ENCODE data around the gene IFT52.

IFT52 gene

GRCh38 chr20:43665466-43666176 is 74.9 kb downstream of the IFT52 start:
- H3K27ac Mint-ChIP-seq (ENCODE audit: low read depth), result no peak overlapping the region
- H3K9me3 Mint-ChIP-seq, result no peaks in the 10 kb centered on the region
- no peak for DNase-seq (ENCODE audit: low spot score in 2 of 2)
- no peaks in the 10 kb centered on the region for H3K36me3 Mint-ChIP-seq (ENCODE audit: insufficient read depth)
- no peak for ATAC-seq (replicated peaks; ENCODE audit: extremely low read depth, poor library complexity, severe bottlenecking)
- H3K27me3 Mint-ChIP-seq, result peaks cover 23% of the 10 kb centered on the region
- H3K4me3 Mint-ChIP-seq, result peak overlapping the region; percentile 12
- no peaks in the 10 kb centered on the region for H3K4me1 Mint-ChIP-seq

- Mint-ChIP-seq H3K27me3 (peaks cover 23% of the 10 kb centered on the region), H3K9me3 (no peaks in the 10 kb centered on the region), H3K4me1 (no peaks in the 10 kb centered on the region), H3K4me3 (peak within 1 kb of the TSS; percentile 63), H3K36me3 (ENCODE audit: insufficient read depth) (no peaks in the 10 kb centered on the region), H3K27ac (ENCODE audit: low read depth) (no peak within 1 kb of the TSS)
- DNase-seq (ENCODE audit: low spot score in 2 of 2) (peak; percentile 39 to 47), ATAC-seq (replicated peaks; ENCODE audit: extremely low read depth, poor library complexity, severe bottlenecking) (peak; percentile 89)
Measured at GRCh38 chr20:43666376-43667328, 75.9 kb downstream of the IFT52 start, which contains the start of gene MYBL2. Gene MYBL2 (plus strand): TSS chr20:43667114. CDS start chr20:43667284, 170 bp downstream.

- Mint-ChIP-seq H3K27ac (ENCODE audit: low read depth) (no peak overlapping the region), H3K9me3 (no peaks in the 10 kb centered on the region), H3K4me3 (peak overlapping the region; percentile 44), H3K36me3 (ENCODE audit: insufficient read depth) (no peaks in the 10 kb centered on the region), H3K27me3 (peaks cover 23% of the 10 kb centered on the region), H3K4me1 (no peaks in the 10 kb centered on the region)
- ATAC-seq (replicated peaks; ENCODE audit: extremely low read depth, poor library complexity, severe bottlenecking) (no peak), DNase-seq (ENCODE audit: low spot score in 2 of 2) (no peak)
Measured at GRCh38 chr20:43667341-43668132, 76.8 kb downstream of the IFT52 start.

DNA sequence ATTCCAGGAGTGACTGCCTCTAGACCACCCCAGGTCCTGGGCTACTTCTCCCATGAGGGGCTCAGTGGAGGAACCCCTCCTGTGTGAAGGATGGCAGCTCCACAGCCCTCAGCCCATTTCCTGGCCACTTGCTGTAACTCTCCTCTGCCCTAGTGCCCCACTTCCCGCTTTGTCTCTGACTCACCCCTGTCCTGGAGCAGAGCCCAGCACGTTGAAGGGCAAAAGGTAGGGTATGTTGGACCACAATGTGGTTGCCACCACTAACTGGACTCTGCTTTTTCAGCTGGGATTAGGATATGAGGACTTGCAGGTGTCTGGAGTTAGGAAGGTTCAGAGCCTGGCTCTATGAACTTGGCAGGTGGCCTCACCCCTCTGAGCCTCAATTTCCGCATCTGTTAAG is 78.6 kb downstream of the IFT52 start:
- ATAC-seq (replicated peaks; ENCODE audit: extremely low read depth, poor library complexity, severe bottlenecking), result no peak
- no peaks in the 10 kb centered on the region for H3K4me1 Mint-ChIP-seq
- no peak overlapping the region for H3K4me3 Mint-ChIP-seq
- H3K27me3 Mint-ChIP-seq, result peaks cover 23% of the 10 kb centered on the region
- no peak for DNase-seq (ENCODE audit: low spot score in 2 of 2)
- no peak overlapping the region for H3K27ac Mint-ChIP-seq (ENCODE audit: low read depth)
- no peaks in the 10 kb centered on the region for H3K9me3 Mint-ChIP-seq
- H3K36me3 Mint-ChIP-seq (ENCODE audit: insufficient read depth), result no peaks in the 10 kb centered on the region

GRCh38 chr20:43670423-43670822 is 79.7 kb downstream of the IFT52 start:
- Mint-ChIP-seq H3K36me3 (ENCODE audit: insufficient read depth) (no peaks in the 10 kb centered on the region), H3K4me3 (no peak overlapping the region), H3K9me3 (no peaks in the 10 kb centered on the region), H3K4me1 (no peaks in the 10 kb centered on the region), H3K27ac (ENCODE audit: low read depth) (no peak overlapping the region), H3K27me3 (peaks cover 23% of the 10 kb centered on the region)
- ATAC-seq (replicated peaks; ENCODE audit: extremely low read depth, poor library complexity, severe bottlenecking) (no peak), DNase-seq (ENCODE audit: low spot score in 2 of 2) (no peak)

DNA sequence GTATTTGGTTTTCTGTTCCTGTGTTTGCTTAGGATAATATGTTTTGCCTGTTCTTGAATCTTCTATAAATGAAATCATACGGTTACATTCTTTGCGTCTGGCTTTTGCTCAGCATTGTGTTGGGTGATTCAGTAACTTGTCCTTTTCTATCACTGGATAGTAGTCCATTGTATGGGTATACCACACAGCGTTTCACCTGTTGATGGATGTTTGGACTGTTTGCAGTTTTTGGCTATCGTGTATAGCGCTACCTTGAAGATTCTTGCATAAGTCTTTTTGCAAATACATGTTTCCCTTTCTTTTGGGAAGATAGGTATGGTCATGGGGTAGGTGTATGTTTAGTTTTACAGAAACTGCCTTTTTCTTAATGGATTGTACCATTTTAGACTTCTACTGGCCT is 85.6 kb downstream of the IFT52 start:
- Mint-ChIP-seq H3K9me3 (no peaks in the 10 kb centered on the region), H3K27me3 (no peaks in the 10 kb centered on the region), H3K36me3 (ENCODE audit: insufficient read depth) (no peaks in the 10 kb centered on the region), H3K27ac (ENCODE audit: low read depth) (no peak overlapping the region), H3K4me3 (no peak overlapping the region), H3K4me1 (no peaks in the 10 kb centered on the region)
- no peak for ATAC-seq (replicated peaks; ENCODE audit: extremely low read depth, poor library complexity, severe bottlenecking)
- DNase-seq (ENCODE audit: low spot score in 2 of 2), result no peak

DNA sequence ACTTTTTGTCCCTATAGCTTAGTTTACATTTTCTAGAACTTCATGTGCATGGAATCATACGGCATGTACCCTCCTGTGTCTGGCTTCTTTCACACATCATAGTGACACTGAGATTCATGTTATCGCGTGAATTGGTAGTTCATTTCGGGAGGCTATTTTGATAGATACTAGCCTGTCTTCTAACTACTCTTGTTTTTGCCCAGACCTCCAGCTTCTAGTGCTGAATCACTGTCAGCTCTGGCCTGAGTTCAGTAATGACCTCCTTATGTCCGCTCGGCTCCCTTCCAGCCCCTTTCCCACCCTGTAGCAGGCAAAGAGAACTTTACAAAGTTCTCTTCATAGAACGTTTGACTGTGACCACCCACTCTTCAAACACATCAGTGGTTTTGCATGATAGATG is 90.2 kb downstream of the IFT52 start:
- peak overlapping the region; percentile 54 for H3K27ac Mint-ChIP-seq (ENCODE audit: low read depth)
- H3K36me3 Mint-ChIP-seq (ENCODE audit: insufficient read depth), result no peaks in the 10 kb centered on the region
- ATAC-seq (replicated peaks; ENCODE audit: extremely low read depth, poor library complexity, severe bottlenecking) (no peak), DNase-seq (ENCODE audit: low spot score in 2 of 2) (no peak)
- no peaks in the 10 kb centered on the region for H3K9me3 Mint-ChIP-seq
- no peaks in the 10 kb centered on the region for H3K27me3 Mint-ChIP-seq
- no peaks in the 10 kb centered on the region for H3K4me1 Mint-ChIP-seq
- H3K4me3 Mint-ChIP-seq, result no peak overlapping the region

GRCh38 chr20:43681468-43681942 is 90.8 kb downstream of the IFT52 start:
- H3K4me1 Mint-ChIP-seq, result no peaks in the 10 kb centered on the region
- H3K9me3 Mint-ChIP-seq, result no peaks in the 10 kb centered on the region
- H3K4me3 Mint-ChIP-seq, result no peak overlapping the region
- DNase-seq (ENCODE audit: low spot score in 2 of 2) (no peak), ATAC-seq (replicated peaks; ENCODE audit: extremely low read depth, poor library complexity, severe bottlenecking) (peak; percentile 35)
- no peaks in the 10 kb centered on the region for H3K36me3 Mint-ChIP-seq (ENCODE audit: insufficient read depth)
- H3K27ac Mint-ChIP-seq (ENCODE audit: low read depth), result peak overlapping the region; percentile 54
- no peaks in the 10 kb centered on the region for H3K27me3 Mint-ChIP-seq

DNA sequence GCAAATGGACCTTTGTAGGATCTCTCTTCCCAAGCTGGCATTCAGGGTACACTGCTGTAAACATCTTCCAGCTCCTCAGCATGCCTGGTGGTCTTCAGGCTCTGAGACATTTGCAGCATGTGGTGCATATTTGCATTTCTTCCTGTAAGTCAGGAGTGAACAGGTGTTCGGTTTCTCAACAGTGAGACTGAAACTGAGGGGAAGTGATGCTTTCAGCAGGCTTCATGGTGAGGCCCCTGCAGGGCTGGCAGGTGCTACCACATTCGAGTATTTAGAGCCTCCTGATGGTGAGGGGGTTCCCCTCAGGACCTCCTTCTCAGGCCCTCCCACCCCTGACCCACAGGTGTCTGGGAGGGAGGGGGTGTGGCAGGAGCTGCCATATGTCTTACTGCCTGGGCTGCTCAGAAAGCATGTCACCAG is 91.3 kb downstream of the IFT52 start:
- no peaks in the 10 kb centered on the region for H3K4me1 Mint-ChIP-seq
- no peaks in the 10 kb centered on the region for H3K9me3 Mint-ChIP-seq
- DNase-seq (ENCODE audit: low spot score in 2 of 2) (no peak), ATAC-seq (replicated peaks; ENCODE audit: extremely low read depth, poor library complexity, severe bottlenecking) (peak; percentile 62)
- H3K27ac Mint-ChIP-seq (ENCODE audit: low read depth), result peak overlapping the region; percentile 54
- H3K4me3 Mint-ChIP-seq, result no peak overlapping the region
- no peaks in the 10 kb centered on the region for H3K27me3 Mint-ChIP-seq
- H3K36me3 Mint-ChIP-seq (ENCODE audit: insufficient read depth), result no peaks in the 10 kb centered on the region

GRCh38 chr20:43682446-43682845 is 91.7 kb downstream of the IFT52 start:
- DNase-seq (ENCODE audit: low spot score in 2 of 2) (no peak), ATAC-seq (replicated peaks; ENCODE audit: extremely low read depth, poor library complexity, severe bottlenecking) (no peak)
- H3K27me3 Mint-ChIP-seq, result no peaks in the 10 kb centered on the region
- no peaks in the 10 kb centered on the region for H3K4me1 Mint-ChIP-seq
- no peak overlapping the region for H3K4me3 Mint-ChIP-seq
- no peaks in the 10 kb centered on the region for H3K9me3 Mint-ChIP-seq
- no peaks in the 10 kb centered on the region for H3K36me3 Mint-ChIP-seq (ENCODE audit: insufficient read depth)
- peak overlapping the region; percentile 54 for H3K27ac Mint-ChIP-seq (ENCODE audit: low read depth)

- H3K4me3 Mint-ChIP-seq, result no peak overlapping the region
- H3K9me3 Mint-ChIP-seq, result no peaks in the 10 kb centered on the region
- H3K4me1 Mint-ChIP-seq, result no peaks in the 10 kb centered on the region
- no peak for DNase-seq (ENCODE audit: low spot score in 2 of 2)
- H3K36me3 Mint-ChIP-seq (ENCODE audit: insufficient read depth), result no peaks in the 10 kb centered on the region
- no peaks in the 10 kb centered on the region for H3K27me3 Mint-ChIP-seq
- no peak for ATAC-seq (replicated peaks; ENCODE audit: extremely low read depth, poor library complexity, severe bottlenecking)
- H3K27ac Mint-ChIP-seq (ENCODE audit: low read depth), result no peak overlapping the region
Measured at GRCh38 chr20:43686820-43687219, 96.1 kb downstream of the IFT52 start.

DNA sequence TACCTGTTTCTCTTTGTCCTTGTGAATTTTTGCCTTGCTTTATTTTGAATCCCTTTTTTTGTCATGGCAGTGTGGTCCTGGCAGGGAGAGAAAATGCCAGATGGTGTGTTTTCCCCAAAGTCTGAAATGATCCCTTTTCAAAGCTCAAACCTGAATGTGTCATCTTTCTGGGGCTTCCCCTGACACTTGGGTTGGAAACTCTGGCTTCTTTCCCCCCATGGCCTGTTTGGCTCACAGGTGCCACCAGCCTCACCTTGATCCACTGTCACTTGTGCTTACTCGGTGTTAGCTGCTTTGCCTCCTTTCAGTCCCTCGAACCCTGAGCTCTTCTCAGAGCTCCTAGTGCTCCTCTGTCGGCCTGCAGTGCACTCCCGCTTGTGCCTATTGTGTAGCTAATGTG is 98.4 kb downstream of the IFT52 start:
- H3K4me3 Mint-ChIP-seq, result no peak overlapping the region
- H3K27me3 Mint-ChIP-seq, result no peaks in the 10 kb centered on the region
- no peaks in the 10 kb centered on the region for H3K4me1 Mint-ChIP-seq
- no peaks in the 10 kb centered on the region for H3K9me3 Mint-ChIP-seq
- DNase-seq (ENCODE audit: low spot score in 2 of 2) (no peak), ATAC-seq (replicated peaks; ENCODE audit: extremely low read depth, poor library complexity, severe bottlenecking) (no peak)
- H3K27ac Mint-ChIP-seq (ENCODE audit: low read depth), result no peak overlapping the region
- H3K36me3 Mint-ChIP-seq (ENCODE audit: insufficient read depth), result no peaks in the 10 kb centered on the region
